Neural cell (in vitro differentiated cells): ENCODE data around the gene ERMARD. TPM values are rescaled to one million over a fixed set of nuclear protein-coding genes. Genes with fewer than 3 reads are reported as not detected.

Experiments
- H2AFZ ChIP-seq: fragments of 200-600, 300-800 bp; sonication (generic), shearing (Covaris generic); 2 replicates; pipeline ENCODE4 v1.6.0; 2014; ENCODE audit warnings: low read depth, mild to moderate bottlenecking, antibody characterized with exemption, low read length, moderate library complexity
- H3F3A ChIP-seq: fragments of 200-600 bp; shearing (Covaris generic); 2 replicates; pipeline ENCODE4 v1.6.1; 2016; ENCODE audit warnings: mild to moderate bottlenecking, moderate library complexity, mixed read lengths, antibody characterized with exemption, low read length; ENCODE audit not compliant: insufficient read depth, poor library complexity, severe bottlenecking
- H3K27ac ChIP-seq: fragments of 200-600, 300-800 bp; sonication (generic), shearing (Covaris generic); 2 replicates; pipeline ENCODE4 v1.5.1; 2014; ENCODE audit warnings: mild to moderate bottlenecking, low read length, moderate library complexity
- H3K27me3 ChIP-seq: fragments of 300-800, 200-600 bp; sonication (generic), shearing (Covaris generic); 2 replicates; pipeline ENCODE4 v1.6.0; 2014; ENCODE audit warnings: mild to moderate bottlenecking, low read depth, low read length, moderate library complexity; ENCODE audit not compliant: insufficient read depth
- H3K36me3 ChIP-seq: fragments of 300-800, 200-600 bp; sonication (generic), shearing (Covaris generic); 2 replicates; pipeline ENCODE4 v1.5.1; 2014; ENCODE audit warnings: mild to moderate bottlenecking, antibody characterized with exemption, low read length, moderate library complexity; ENCODE audit not compliant: insufficient read depth
- H3K4me2 ChIP-seq: fragments of 300-800, 200-600 bp; sonication (generic), shearing (Covaris generic); 2 replicates; pipeline ENCODE4 v1.6.0; 2014; ENCODE audit warnings: mild to moderate bottlenecking, low read length
- H3K4me3 ChIP-seq: fragments of 300-800, 200-600 bp; sonication (generic), shearing (Covaris generic); 2 replicates; pipeline ENCODE4 v1.5.1; 2014; ENCODE audit warnings: mild to moderate bottlenecking, low read length, moderate library complexity
- H3K79me2 ChIP-seq: fragments of 200-600 bp; shearing (Covaris generic); replicated peaks from 2 replicates; pipeline ENCODE4 v1.6.0; 2014; ENCODE audit warnings: mild to moderate bottlenecking, low read length, moderate library complexity; ENCODE audit not compliant: insufficient read depth
- H3K9ac ChIP-seq: fragments of 300-800, 200-600 bp; sonication (generic), shearing (Covaris generic); 2 replicates; pipeline ENCODE4 v1.6.1; 2016; ENCODE audit warnings: mild to moderate bottlenecking, low read length, mixed read lengths
- H3K9me2 ChIP-seq: fragments of 200-600 bp; shearing (Covaris generic); 2 replicates; pipeline ENCODE4 v1.6.1; 2016; ENCODE audit warnings: mild to moderate bottlenecking, low read length, mixed read lengths; ENCODE audit not compliant: insufficient read depth
- H3K9me3 ChIP-seq: fragments of 200-600, 300-800 bp; sonication (generic), shearing (Covaris generic); 2 replicates; pipeline ENCODE4 v1.6.1; 2016; ENCODE audit warnings: mild to moderate bottlenecking, mixed run types, low read length, moderate library complexity, mixed read lengths
- H4K20me1 ChIP-seq: fragments of 200-600 bp; shearing (Covaris generic); 2 replicates; pipeline ENCODE4 v1.6.1; 2016; ENCODE audit warnings: mild to moderate bottlenecking, mixed run types; ENCODE audit not compliant: insufficient read depth
- CTCF ChIP-seq: fragments of 450-650 bp; IDR thresholded peaks from 2 replicates; pipeline ENCODE4 v1.5.1; 2014; ENCODE audit warnings: antibody characterized with exemption, mild to moderate bottlenecking, moderate library complexity; ENCODE audit not compliant: poor library complexity, severe bottlenecking
- EP300 ChIP-seq: fragments of 450-650 bp; conservative IDR thresholded peaks from 2 replicates; pipeline ENCODE4 v1.6.1; 2014; ENCODE audit warnings: antibody characterized with exemption, mild to moderate bottlenecking, moderate library complexity; ENCODE audit not compliant: poor library complexity, severe bottlenecking
- EZH2 ChIP-seq: fragments of 200-600, 300-800 bp; shearing (Covaris generic), sonication (generic); IDR thresholded peaks from 2 replicates; pipeline ENCODE4 v1.6.1; 2014; ENCODE audit warnings: antibody characterized with exemption, low read length, borderline replicate concordance, mild to moderate bottlenecking; ENCODE audit not compliant: insufficient read depth, poor library complexity, severe bottlenecking
- MXI1 ChIP-seq: fragments of 450-650 bp; conservative IDR thresholded peaks from 2 replicates; pipeline ENCODE4 v1.6.1; 2014; ENCODE audit warnings: antibody characterized with exemption, mild to moderate bottlenecking; ENCODE audit not compliant: poor library complexity, severe bottlenecking
- POLR2AphosphoS5 ChIP-seq: IDR thresholded peaks from 2 replicates; pipeline ENCODE4 v1.6.1; 2012
- RAD21 ChIP-seq: fragments of 450-650 bp; conservative IDR thresholded peaks from 2 replicates; pipeline ENCODE4 v1.6.1; 2014; ENCODE audit warnings: antibody characterized with exemption, mild to moderate bottlenecking, moderate library complexity
- REST ChIP-seq: IDR thresholded peaks from 2 replicates; pipeline ENCODE4 v1.6.1; 2012; ENCODE audit warnings: borderline replicate concordance
- SMC3 ChIP-seq: fragments of 450-650 bp; conservative IDR thresholded peaks from 2 replicates; pipeline ENCODE4 v1.6.1; 2014; ENCODE audit warnings: antibody characterized with exemption, mild to moderate bottlenecking, moderate library complexity; ENCODE audit not compliant: poor library complexity
- TAF1 ChIP-seq: IDR thresholded peaks from 2 replicates; pipeline ENCODE4 v1.6.1; 2012; ENCODE audit warnings: low read depth
- polyA plus RNA-seq: library from polyadenylated mRNA; depleted of rRNA; stranded (reverse); fragments of >200 nt; gene quantifications from 2 replicates; pipeline ENCODE4 v1.2.3, GENCODE V29; 2014

Gene ERMARD
- polyA plus RNA-seq, 1 donor from 2014 or later = 51.2 TPM

GRCh38 chr6:169789944-169790927 is 38.8 kb downstream of the ERMARD start:
- Histone ChIP-seq H3K79me2 (no peaks in the 10 kb centered on the region), H3K9me3 (no peaks in the 10 kb centered on the region), H3K4me2 (peak overlapping the region; percentile 83), H4K20me1 (no peaks in the 10 kb centered on the region), H3K36me3 (no peaks in the 10 kb centered on the region), H3K4me3 (peak overlapping the region; percentile 67), H3K9ac (peak overlapping the region; percentile 73), H3F3A (no peaks in the 10 kb centered on the region), H3K27ac (peak overlapping the region; percentile 81), H2AFZ (peak overlapping the region; percentile 67), H3K27me3 (no peaks in the 10 kb centered on the region), H3K9me2 (no peaks in the 10 kb centered on the region)
- TF ChIP-seq SMC3 (peak; percentile 98), MXI1 (peak; percentile 79), REST (peak; percentile 82), TAF1 (no peak), CTCF (peak; percentile 98), POLR2AphosphoS5 (peak; percentile 38), EZH2 (no peak), RAD21 (peak; percentile 97), EP300 (peak; percentile 42)

- no peaks in the 10 kb centered on the region for H3K36me3 ChIP-seq
- H3K9me2 ChIP-seq = no peaks in the 10 kb centered on the region
- H3K4me2 ChIP-seq = no peak overlapping the region
- H3K9me3 ChIP-seq = no peaks in the 10 kb centered on the region
- H3K27me3 ChIP-seq = no peaks in the 10 kb centered on the region
- no peak overlapping the region for H3K9ac ChIP-seq
- H3F3A ChIP-seq = no peaks in the 10 kb centered on the region
- H2AFZ ChIP-seq = no peak overlapping the region
- H4K20me1 ChIP-seq = no peaks in the 10 kb centered on the region
- H3K27ac ChIP-seq = no peak overlapping the region
- H3K79me2 ChIP-seq = no peaks in the 10 kb centered on the region
- no peak for TF ChIP-seq TAF1
- no peak for TF ChIP-seq CTCF
- TF ChIP-seq REST = no peak
- no peak for TF ChIP-seq EZH2
- TF ChIP-seq POLR2AphosphoS5 = no peak
- TF ChIP-seq MXI1 = no peak
- no peak for TF ChIP-seq EP300
- no peak overlapping the region for H3K4me3 ChIP-seq
Measured at GRCh38 chr6:169791721-169792131, 40.3 kb downstream of the ERMARD start.
